ENCODE results near the gene ETV1. TPM values are rescaled to one million over a fixed set of nuclear protein-coding genes. Genes with fewer than 3 reads are reported as not detected.

The ETV1 gene
- total and polyA plus RNA-seq, 2 of the 4 experiments (the other 2 are of a cell fraction) = 8.6 to 21.1 TPM

DNA sequence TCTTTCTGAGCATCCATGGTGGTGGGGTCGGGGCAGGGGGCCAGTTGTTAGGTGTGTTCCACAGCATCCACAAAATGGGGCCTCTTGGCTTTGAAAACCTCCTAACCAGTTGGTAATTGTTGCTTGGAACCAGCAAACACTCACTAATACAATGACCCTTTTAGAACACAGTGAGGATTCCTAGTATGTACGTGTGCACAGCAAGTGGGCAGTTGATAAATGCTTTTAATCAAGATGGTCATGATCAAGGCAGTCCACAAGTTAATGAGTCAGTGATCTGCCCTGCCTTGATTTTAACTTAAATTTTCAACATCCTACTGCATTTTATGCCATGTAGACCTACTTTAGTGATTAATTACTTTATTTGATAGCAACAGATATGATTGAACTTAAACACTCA lies 103.1 kb downstream of the ETV1 start:
- Histone ChIP-seq H3K18ac (ENCODE audit: low read depth, low read length) (no peak overlapping the region; the same call in 1 of the 2 replicates), H3K9me3 (ENCODE audit: control insufficient read depth, insufficient read depth, low read length) (no peaks in the 10 kb centered on the region), H4K91ac (ENCODE audit: insufficient read depth, low read depth, low read length) (no peak overlapping the region), H3K4ac (ENCODE audit: low read depth, low read length) (no peak overlapping the region), H2BK15ac (ENCODE audit: low read depth, low read length) (no peak overlapping the region), H3K4me1 (ENCODE audit: control insufficient read depth, insufficient read depth, low read length) (no peaks in the 10 kb centered on the region; the same call in none of the 2 replicates), H3K36me3 (ENCODE audit: control insufficient read depth, insufficient read depth, low read length) (no peaks in the 10 kb centered on the region), H3K27me3 (ENCODE audit: control insufficient read depth, insufficient read depth, low read length) (no peaks in the 10 kb centered on the region), H2BK120ac (ENCODE audit: low read depth, low read length) (no peak overlapping the region), H3K4me3 (ENCODE audit: insufficient read depth, low read depth, low read length) (no peak overlapping the region), H3K14ac (replicated peaks; ENCODE audit: low read depth, low read length) (no peak overlapping the region), H4K8ac (ENCODE audit: low read depth in 2 of 2, low read length in 2 of 2) (no peak overlapping the region), H4K20me1 (ENCODE audit: insufficient read depth, low read length) (no peaks in the 10 kb centered on the region), H2AK9ac (replicated peaks; ENCODE audit: low read depth, low read length, poor library complexity) (no peak overlapping the region), H2AFZ (replicated peaks; ENCODE audit: low read length, poor library complexity) (no peak overlapping the region), H3K79me1 (ENCODE audit: low read depth in 1 of 2, low read length in 2 of 2) (no peaks in the 10 kb centered on the region), H3K4me2 (ENCODE audit: low read depth, low read length) (no peak overlapping the region), H3K23ac (ENCODE audit: low read depth, low read length) (no peak overlapping the region), H3K9ac (ENCODE audit: low read depth, low read length) (no peak overlapping the region), H2BK5ac (ENCODE audit: low read depth, low read length, poor library complexity, severe bottlenecking) (no peak overlapping the region), H3K27ac (ENCODE audit: insufficient read depth, low read length) (no peak overlapping the region), H2AK5ac (ENCODE audit: low read depth, low read length) (no peak overlapping the region), H2BK20ac (ENCODE audit: low read depth, low read length) (no peak overlapping the region), H3K9me1 (ENCODE audit: insufficient read depth, low read length) (no peaks in the 10 kb centered on the region), H3K56ac (ENCODE audit: extremely low read depth, insufficient read depth, low read length) (no peak overlapping the region), H4K5ac (ENCODE audit: low read depth, low read length) (no peak overlapping the region)
- CTCF ChIA-PET = no interaction called here
- DNase-seq (no peak), ATAC-seq (ENCODE audit: low read depth) (no peak)
- intact Hi-C loops (cut with micrococcal nuclease) (no loop called here), in situ Hi-C loops (cut with MboI; ENCODE audit: low sequenced_read_pairs) (no loop called here), dilution Hi-C loops (cut with HindIII; ENCODE audit: low sequenced_read_pairs, unreplicated experiment) (no loop called here)
- BruUV-seq (replicated peaks) = no TSS peak
- no CpG with 5 or more reads among the region's 2 CpGs for WGBS, 2 experiments (ENCODE audit: extremely low coverage in 2 of 2, insufficient read length in 1 of 2)
- POLR2A ChIA-PET (ENCODE audit: unreplicated experiment) = no interaction called here
- TF ChIP-seq RCOR1 (IDR thresholded peaks at IDR 0.05; ENCODE audit: insufficient replicate concordance, low read length) = no peak
- no peak for TF ChIP-seq NFE2L2 (IDR thresholded peaks at IDR 0.05; ENCODE audit: low read depth, low read length)
- no peak for TF ChIP-seq CHD1 (IDR thresholded peaks at IDR 0.05; ENCODE audit: low read depth, low read length)
- no peak for TF ChIP-seq FOS (IDR thresholded peaks at IDR 0.05; ENCODE audit: low read depth, low read length)
- TF ChIP-seq, protein P1, sequence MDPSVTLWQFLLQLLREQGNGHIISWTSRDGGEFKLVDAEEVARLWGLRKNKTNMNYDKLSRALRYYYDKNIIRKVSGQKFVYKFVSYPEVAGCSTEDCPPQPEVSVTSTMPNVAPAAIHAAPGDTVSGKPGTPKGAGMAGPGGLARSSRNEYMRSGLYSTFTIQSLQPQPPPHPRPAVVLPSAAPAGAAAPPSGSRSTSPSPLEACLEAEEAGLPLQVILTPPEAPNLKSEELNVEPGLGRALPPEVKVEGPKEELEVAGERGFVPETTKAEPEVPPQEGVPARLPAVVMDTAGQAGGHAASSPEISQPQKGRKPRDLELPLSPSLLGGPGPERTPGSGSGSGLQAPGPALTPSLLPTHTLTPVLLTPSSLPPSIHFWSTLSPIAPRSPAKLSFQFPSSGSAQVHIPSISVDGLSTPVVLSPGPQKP (IDR thresholded peaks at IDR 0.05; ENCODE audit: borderline replicate concordance, low read depth, low read length) = no peak
- TF ChIP-seq MAZ (IDR thresholded peaks at IDR 0.05; ENCODE audit: borderline replicate concordance, low read depth, low read length) = no peak
- no peak for TF ChIP-seq POLR2A (IDR thresholded peaks at IDR 0.05; ENCODE audit: low read depth, low read length)
